Testis (tissue), 3 donors: ENCODE results near the gene INTS11. TPM values are rescaled to one million over a fixed set of nuclear protein-coding genes. Genes with fewer than 3 reads are reported as not detected.

ENCODE experiments used
- DNase-seq: peaks from one replicate; pipeline ENCODE4 v3.0.0-alpha.2; 2019
- H3K27ac ChIP-seq, 2 donors: fragments of 200-600 bp; sonication (generic); one replicate each; pipeline ENCODE4 v1.5.1; 2019
- H3K27me3 ChIP-seq: fragments of 200-600 bp; sonication (generic); one replicate; pipeline ENCODE4 v1.5.1; 2019
- H3K36me3 ChIP-seq: fragments of 200-600 bp; sonication (generic); one replicate; pipeline ENCODE4 v1.5.1; 2017; ENCODE audit warnings: low read depth; ENCODE audit errors: missing control alignments
- H3K4me1 ChIP-seq: fragments of 200-600 bp; sonication (generic); one replicate; pipeline ENCODE4 v1.5.1; 2019
- H3K4me3 ChIP-seq, 2 donors: fragments of 200-600 bp; sonication (generic); one replicate each; pipeline ENCODE4 v1.5.1; 2017 to 2019
- H3K9me3 ChIP-seq: fragments of 200-600 bp; sonication (generic); one replicate; pipeline ENCODE4 v1.5.1; 2017
- CTCF ChIP-seq, 3 experiments: fragments of 450-650 bp in 2 of 3; fragments of 200-600 bp in 1 of 3; sonication (generic) in 1 of 3; IDR thresholded peaks; one replicate each; pipeline ENCODE4 v1.5.1; 2016 to 2019; ENCODE audit warnings: antibody characterized with exemption in 3 of 3, mild to moderate bottlenecking in 2 of 3, moderate library complexity in 1 of 3
- POLR2A ChIP-seq: fragments of 450-650 bp; IDR thresholded peaks from one replicate; pipeline ENCODE4 v1.6.1; 2017; ENCODE audit warnings: antibody characterized with exemption, mild to moderate bottlenecking, moderate library complexity
- WGBS, 2 donors: methylation state at CpG; one replicate each; pipeline ENCODE4 v1.1.5; 2018; 5-methylcytosine and 5-hydroxymethylcytosine counted together
- intact Hi-C: fragments of 100-400 bp; cut with DNase I; formaldehyde crosslinking; loops from one replicate; pipeline ENCODE4 v1.15.1; 2023; ENCODE audit warnings: low total_unique reads
- polyA plus RNA-seq: library from polyadenylated mRNA; stranded (reverse); fragments of 350-450 nt; fragmentation: Illumina TruSeq; extraction: RNeasy Lipid Tissue Mini Kit (QIAGEN cat#74804); gene quantifications from one replicate; pipeline ENCODE4 v1.2.3, GENCODE V29; 2014; ENCODE audit warnings: low read depth, low replicate concordance; ENCODE audit not compliant: insufficient read depth
- total RNA-seq, 2 donors: library from RNA; depleted of rRNA; stranded (reverse); fragments of >200 nt; gene quantifications; one replicate each; pipeline ENCODE4 v1.2.3, GENCODE V29; 2016

INTS11 gene
- total and polyA plus RNA-seq, 3 donors from 2014 or later, result 213 to 232 (median 220) TPM

- intact Hi-C loops, result no loop called here
- DNase-seq, result no peak
- 36 to 62% methylated on average over 14 to 28 of the region's 28 CpGs for WGBS, 2 donors
- Histone ChIP-seq H3K4me1 (peaks cover 11% of the 10 kb centered on the region), H3K9me3 (no peaks in the 10 kb centered on the region), H3K27me3 (no peaks in the 10 kb centered on the region), H3K36me3 (no peaks in the 10 kb centered on the region), H3K4me3 (no peak overlapping the region), H3K27ac (no peak overlapping the region)
- TF ChIP-seq POLR2A (no peak), CTCF (IDR thresholded peaks at IDR 0.05) (no peak)
Measured at GRCh38 chr1:1291023-1291528, 33.4 kb downstream of the INTS11 start.

- 77 to 100% methylated on average over 4 to 15 of the region's 15 CpGs for WGBS, 2 donors
- DNase-seq, result peak; percentile 69
- intact Hi-C loops, result no loop called here
- Histone ChIP-seq H3K9me3 (no peaks in the 10 kb centered on the region), H3K4me3 (no peak overlapping the region), H3K27ac (no peak overlapping the region), H3K27me3 (no peaks in the 10 kb centered on the region), H3K4me1 (peaks cover 11% of the 10 kb centered on the region), H3K36me3 (no peaks in the 10 kb centered on the region)
- TF ChIP-seq POLR2A (no peak), CTCF (IDR thresholded peaks at IDR 0.05) (peak; percentile 42 to 44 (median 43))
Measured at GRCh38 chr1:1290238-1290731, 34.2 kb downstream of the INTS11 start.

GRCh38 chr1:1287288-1288110, 37.0 kb downstream of the INTS11 start:
- TF ChIP-seq CTCF (IDR thresholded peaks at IDR 0.05) (no peak), POLR2A (no peak)
- no peak for DNase-seq
- intact Hi-C loops, result no loop called here
- Histone ChIP-seq H3K4me3 (no peak overlapping the region), H3K36me3 (no peaks in the 10 kb centered on the region), H3K27ac (no peak overlapping the region), H3K9me3 (no peaks in the 10 kb centered on the region), H3K27me3 (no peaks in the 10 kb centered on the region), H3K4me1 (peaks cover 11% of the 10 kb centered on the region)
- WGBS, 2 donors, result 85 to 90% methylated on average over 10 to 45 of the region's 46 CpGs

- H3K4me3 ChIP-seq, result no peak overlapping the region
- H3K9me3 ChIP-seq, result no peaks in the 10 kb centered on the region
- TF ChIP-seq CTCF (IDR thresholded peaks at IDR 0.05) (no peak), POLR2A (no peak)
- WGBS, 2 donors, result 73 to 93% methylated on average over 3 to 49 of the region's 50 CpGs
- peaks cover 18% of the 10 kb centered on the region for H3K4me1 ChIP-seq
- H3K36me3 ChIP-seq, result no peaks in the 10 kb centered on the region
- no peak for DNase-seq
- no peak overlapping the region for H3K27ac ChIP-seq
- H3K27me3 ChIP-seq, result no peaks in the 10 kb centered on the region
- intact Hi-C loops, result no loop called here
Measured at GRCh38 chr1:1286313-1287261, 37.9 kb downstream of the INTS11 start.
